HG02798 (cell line): ENCODE measurements around the gene FMN1.
"Not testable (repeated sequence)": the region's sequence is repeated elsewhere in the genome, so short reads cannot be mapped to it uniquely, and the experiment has no call there.

Experiments used
- ATAC-seq: cut with Tn5 transposase; IDR thresholded peaks from one replicate; pipeline ENCODE4 v1.9.1; 2021; ENCODE audit warnings: mild to moderate bottlenecking; ENCODE audit not compliant: unreplicated experiment, poor library complexity

The FMN1 gene

DNA sequence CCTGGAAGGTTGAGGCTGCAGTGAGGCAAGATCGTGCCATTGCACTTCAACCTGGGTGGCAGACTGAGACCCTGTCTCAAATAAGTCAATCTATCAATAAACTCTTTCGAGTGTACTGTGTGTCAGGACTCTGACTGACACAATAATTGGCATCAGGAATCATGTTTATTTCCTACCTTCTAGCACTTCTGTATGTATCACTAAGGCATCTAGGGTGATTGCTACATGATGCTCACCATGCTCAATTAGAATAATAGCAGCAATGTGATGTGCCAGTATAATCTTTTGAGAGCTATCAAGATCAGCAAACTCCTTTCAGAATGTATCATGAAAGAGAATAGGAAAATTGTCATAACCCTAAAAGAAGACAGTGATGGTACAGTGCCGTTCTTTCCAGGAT, 95.3 kb downstream of the FMN1 start:
- no peak for ATAC-seq

DNA sequence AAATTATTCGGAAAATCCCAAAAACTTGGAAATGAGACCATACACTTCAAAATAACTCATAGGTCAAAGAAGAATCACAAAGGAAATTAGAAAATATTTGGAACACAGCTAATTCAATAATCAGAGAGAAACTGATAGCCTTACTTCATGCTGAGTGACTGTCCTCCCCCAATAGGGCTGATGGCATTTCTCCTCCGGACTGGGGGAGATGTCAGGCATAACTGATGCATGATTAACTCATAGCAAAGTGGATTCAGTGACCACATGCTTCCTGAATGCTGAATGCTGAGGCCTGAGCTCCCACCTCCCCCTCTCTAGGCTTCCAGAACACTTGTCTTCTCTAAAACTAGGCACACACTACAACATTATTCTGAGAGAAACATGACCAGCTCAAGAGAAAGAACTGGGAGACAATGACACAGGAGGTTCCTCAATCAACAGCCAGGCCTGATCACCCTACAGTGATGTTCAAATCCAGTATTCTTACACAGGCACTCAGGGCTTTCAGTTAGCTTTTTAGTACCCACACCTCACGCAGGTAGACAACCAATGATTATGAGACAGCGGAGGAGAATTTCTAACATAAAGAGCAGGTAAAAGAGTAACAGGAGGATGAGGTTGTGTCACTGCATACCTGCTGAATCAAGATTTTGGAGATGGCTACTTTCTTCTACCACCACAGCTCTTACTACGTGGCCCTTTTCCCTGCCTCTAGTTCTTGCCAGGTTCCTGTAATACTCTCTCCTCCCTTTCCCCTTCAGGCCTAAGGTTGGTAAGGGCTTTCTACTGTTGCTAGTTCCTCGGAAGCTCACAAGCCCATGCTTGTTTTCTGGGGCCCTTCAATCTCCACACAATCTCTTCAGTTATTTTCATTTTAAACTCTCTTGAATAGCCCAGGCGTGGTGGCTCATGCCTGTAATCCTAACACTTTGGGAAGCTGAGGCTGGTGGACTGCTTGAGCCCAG, 96.1 kb downstream of the FMN1 start:
- no peak for ATAC-seq

DNA sequence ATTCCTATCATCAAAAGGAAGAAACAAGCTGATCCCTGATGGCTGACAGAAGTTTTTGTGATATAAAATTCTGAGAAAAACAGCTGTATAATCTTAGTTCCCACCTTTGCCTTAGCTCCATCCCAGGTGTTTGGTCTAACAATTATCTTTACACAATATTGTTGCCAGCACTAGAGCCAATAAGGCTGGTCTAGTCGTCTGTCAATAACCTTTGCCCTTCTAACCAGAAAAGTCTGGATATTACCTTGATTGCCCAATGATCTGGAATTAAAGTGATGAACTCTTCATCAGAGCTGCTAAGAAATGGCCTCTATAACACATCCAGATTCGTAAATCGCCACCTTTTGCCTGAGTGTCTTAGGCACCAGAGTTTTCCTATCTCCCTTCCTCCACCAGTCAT, 98.4 kb downstream of the FMN1 start:
- no peak for ATAC-seq

DNA sequence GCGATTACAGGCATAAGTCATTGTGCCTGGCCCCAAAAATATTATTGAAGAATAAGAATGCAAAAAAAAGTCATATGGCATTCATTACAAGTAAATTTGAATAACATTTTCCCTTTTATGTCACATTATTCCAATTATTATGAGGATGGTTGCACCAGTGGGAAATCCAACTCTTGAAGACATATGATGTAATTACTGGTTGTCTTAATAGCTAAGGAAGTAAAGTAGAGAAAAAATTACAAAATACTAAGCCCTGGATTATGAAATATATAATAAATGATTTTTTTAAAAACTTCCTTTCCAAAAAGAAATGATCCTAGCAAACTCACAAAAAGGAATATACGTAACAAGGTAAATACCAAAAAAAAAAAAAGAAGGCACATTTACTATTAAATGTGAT, 98.9 kb downstream of the FMN1 start:
- no peak for ATAC-seq

DNA sequence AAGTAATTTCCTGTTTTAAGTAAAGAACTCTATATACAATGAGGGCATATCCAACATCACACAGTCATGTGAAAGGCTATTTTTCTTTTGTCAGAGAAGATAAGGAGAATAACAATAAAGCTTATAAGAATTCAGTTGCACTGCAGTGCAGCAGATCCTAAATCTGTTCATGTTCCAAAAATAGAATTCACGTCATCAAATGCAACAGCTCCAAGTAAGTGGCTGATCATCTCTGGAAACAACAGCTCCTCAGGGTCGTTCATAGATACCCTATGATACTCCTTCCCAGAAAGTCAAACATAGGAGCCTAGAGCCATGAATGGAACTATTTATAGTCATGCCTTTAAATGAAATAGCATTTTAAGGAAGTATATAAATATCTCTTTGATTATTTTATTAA, 100.2 kb downstream of the FMN1 start:
- no peak for ATAC-seq

DNA sequence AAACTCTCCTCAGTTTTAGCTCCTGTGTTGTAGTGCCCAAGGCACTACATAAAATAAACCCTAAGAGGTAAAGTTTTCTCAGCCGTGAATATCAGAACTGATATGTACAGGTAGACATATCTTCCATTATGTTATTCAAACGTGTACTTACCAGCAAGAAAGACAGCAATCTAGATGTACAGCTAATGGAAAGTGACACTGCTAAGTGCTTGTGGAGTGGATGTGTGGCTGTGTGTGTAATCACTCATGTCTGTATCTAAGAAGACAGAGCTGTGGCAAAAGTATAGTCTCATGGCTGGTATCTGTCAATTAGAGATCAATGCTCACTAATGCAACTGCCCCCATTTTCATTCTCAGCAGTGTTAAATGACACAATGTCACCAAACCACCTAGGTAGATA, 101.3 kb downstream of the FMN1 start:
- ATAC-seq: no peak

DNA sequence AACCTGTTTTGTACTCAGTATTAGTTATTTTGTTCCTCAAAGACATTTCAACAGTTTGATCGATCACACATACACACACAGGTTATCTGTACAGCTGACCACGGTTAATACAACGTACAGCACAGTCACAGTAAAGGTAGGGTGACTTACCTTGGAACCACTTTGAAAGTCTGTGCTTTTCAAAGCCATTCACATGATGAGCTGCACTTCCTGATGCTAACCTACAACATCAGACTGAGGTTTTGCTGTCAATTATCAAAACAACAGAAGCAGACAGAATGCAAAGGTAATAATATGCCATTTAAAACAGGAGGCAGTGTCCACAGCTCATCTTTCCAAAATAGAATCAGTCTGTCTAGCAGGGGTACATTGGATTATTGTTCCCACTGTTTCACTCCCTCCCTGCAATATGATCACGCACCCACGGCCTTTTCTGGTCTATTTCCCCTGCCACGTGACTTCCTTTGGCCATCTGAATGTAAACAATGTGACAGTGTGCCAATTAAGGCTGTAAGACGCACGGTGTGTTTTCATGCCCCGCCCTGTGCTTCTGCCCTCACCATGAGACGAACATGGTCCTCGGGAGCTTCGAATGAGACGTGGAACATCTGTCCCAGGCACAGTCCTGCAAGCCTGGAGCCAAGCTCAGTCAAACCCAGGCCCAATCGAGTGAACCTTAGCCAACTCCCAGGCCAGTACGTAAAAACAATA, 102.4 kb downstream of the FMN1 start:
- ATAC-seq: no peak

DNA sequence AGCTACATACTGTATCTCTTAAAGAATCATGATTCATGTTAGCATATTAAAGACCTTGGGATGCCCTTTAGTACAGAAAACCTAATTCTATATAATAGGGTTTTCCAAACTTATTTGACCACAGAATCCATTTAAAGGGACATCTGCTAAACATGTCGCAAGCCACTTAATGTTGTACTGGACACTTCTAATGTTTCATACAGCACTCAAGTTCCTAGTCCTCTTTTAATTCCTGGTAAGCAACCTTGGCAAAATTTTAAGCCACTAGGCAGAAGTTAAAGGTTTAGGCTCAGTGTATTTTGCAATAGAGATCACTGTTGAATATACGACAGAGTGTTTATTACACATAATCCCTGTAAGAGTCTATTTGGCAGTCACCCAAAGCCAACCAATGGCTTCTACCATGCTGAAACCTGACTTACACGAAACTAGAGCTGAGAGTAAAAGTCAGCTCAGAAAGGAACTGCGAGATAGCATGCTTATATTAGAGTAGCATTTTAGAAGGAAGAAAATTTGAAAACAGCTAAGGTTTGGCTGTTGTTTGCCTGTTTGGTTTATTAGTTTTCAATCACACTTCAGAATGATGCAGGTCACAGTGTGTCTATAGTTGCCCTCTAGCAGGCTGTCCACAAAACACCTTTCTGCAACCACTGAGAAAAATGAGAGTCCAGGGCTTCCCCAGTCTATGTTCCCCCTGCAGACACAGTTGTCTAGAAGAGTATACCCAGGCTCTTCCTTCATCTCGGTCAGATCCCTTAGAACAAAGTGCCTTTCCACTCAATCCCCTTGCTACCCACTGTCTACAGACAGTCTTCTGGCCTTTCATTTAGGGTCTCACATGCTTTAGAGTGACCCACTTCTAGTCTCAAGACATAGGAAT, 104.4 kb downstream of the FMN1 start:
- no peak for ATAC-seq

DNA sequence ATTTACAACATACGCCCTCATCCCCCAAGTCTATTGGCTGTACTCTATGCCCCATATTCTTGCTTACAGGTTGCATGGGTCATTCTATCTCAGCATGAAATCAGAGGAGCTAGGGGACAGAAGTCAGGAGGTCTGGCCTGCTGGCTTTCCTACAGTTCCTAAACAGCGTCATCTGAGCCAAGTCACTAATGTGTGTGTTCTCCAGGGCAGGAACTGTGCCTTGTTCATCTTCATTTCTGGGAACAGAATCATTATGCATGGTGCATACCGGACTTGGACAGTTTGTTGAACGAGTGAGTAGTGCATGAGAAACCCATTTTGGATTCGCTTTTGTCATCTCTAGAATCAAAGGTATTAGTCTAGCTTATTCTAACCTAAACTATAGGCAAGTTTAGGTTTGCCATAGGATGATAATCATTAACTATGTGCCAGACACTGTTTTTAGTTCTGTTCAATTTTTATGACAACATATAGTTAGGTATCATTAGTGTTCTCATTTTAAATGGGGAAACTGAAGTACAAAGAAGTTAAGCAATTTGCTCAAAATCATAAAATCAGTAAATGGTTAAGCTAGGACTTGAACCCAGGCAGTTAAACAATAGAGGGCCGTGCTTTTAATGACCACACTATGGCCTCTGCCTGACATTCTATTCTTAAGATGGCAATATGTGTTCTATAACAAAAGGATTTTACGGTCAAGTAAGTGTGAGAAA, 105.2 kb downstream of the FMN1 start:
- ATAC-seq: no peak

DNA sequence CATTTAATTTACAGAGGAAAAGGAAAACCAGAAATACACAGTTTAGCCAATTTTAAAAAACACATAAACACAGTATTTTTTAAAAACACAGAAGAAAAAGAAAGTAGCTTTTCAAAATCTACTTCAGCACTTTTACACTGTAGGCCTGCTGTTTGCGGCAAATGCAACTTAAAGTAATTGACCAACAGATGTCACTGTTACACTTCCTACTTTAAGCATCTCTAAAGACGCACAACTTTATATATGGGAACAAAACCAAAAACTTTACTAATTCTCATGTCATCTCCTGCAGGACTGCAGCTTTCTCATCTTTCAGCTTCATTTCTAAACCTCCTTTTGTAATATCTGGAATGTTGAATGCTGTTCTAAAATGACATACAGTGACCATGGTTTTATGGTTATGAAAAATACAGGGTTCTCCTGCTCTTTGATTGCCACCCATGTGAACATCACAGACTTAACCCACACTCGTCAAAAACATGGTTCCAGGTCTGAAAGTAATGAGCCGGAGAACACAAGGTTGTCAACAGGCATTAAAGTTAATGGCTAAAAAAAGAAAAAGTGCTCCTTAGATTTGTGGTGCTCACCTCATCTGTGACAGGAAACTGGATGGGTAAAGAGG, 107.9 kb downstream of the FMN1 start:
- no peak for ATAC-seq

DNA sequence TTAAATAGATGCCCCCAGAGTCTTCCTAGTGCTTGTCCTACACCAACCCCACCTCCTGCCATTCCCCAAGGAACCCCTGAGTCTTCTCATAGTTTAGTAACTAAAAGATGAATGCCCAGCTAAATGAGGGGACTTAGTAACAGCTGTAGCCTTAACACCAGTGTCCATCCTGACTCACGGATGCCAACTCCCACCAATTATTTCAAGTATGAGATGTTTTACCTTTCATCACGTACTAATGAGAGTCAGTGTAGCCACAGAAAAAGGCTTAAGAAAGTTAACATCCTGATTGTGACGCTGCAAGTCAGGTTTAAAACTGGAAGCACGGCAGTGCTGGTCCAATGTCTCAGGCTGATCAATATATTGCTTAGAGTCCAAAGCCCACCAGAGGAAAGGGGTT, 109.9 kb downstream of the FMN1 start:
- no peak for ATAC-seq

DNA sequence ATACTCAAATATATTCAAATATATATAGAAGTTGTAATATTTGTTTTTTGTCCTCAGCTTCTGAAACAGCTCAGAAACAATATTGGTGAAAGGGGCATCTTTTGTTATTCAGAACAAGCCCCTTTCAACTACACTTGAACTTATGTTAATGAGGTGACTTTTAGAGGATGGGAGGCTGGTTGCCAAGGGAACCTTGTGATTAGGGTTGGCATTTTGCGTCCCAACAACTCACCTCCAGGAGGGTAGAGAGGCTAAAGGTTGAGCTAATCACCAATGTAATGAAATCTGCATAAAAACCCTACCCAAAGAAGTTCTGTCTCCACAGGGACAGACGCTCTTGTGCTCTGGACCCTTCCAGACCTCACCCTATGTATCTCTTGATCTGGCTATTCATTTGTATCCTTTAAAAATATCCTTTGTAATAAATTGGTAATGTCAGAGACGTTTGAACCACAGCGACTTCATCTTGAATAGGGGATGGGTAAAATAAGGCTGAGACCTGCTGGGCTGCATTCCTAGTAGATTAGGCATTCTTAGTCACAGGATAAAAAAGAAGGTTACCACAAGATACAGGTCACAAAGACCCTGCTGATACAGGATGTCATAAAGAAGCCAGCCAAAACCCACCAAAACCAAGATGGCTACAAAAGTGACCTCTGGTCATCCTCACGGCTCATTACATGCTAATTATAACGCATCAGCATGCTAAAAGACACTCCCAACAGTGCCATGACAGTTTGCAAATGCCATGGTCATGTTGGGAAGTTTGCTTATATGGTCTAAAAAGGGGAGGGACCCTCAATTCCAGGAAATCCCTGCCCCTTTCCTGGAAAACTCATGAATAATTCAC, 111.1 kb downstream of the FMN1 start:
- no peak for ATAC-seq

DNA sequence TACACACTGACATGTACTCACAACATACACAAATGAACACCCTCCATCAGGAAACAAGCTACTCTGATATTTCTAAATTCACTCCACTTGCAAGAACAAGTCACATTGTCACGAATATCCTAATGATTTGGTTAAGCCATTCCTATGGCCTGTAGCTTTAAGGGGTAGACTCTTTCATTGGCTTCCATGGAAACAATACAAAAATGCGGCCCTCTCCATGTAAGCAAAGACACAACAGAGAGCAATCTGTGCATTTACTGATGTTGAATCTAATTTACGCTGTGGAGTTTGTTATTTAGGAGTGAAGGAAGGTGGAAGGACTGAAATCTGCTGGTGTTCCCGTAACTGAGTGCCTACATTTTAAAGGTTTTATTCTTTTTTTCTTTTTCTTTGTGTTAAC, 114.5 kb downstream of the FMN1 start:
- no peak for ATAC-seq

DNA sequence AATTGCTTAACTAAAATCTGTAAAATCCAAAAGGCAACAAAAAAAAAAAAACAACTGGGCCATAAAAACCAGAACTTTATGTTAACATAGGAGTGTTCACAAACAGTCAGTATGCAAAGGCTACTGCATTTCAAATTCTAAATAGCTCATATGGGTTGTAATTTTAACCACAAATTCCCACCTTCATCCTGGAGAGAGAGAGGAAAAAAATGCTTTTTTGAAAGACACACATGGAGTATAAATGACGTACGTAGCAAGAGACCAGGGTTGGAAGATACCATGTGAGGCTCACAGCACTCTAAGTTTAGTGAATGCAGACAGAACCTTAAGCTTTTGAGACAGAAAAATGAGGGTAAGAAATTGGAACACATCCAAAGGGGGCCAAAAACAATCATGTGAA, 115.9 kb downstream of the FMN1 start:
- no peak for ATAC-seq

DNA sequence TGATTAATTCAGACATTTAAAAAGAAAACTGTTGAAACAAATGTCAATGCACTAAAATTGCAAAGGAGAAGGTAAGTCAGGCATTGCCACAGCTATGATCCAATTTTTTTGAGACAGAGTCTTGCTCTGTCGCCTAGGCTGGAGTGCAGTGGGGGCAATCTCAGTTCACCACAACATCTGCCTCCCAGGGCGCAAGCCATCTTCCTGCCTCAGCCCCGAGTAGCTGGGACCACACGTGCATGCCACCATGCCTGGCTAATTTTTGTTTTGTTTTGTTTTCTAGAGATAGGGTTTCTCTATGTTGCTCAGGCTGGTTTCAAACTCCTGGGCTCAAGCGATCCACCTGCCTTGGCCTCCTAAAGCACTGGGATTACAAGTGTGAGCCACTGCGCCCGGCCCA, 117.6 kb downstream of the FMN1 start:
- ATAC-seq: no peak

DNA sequence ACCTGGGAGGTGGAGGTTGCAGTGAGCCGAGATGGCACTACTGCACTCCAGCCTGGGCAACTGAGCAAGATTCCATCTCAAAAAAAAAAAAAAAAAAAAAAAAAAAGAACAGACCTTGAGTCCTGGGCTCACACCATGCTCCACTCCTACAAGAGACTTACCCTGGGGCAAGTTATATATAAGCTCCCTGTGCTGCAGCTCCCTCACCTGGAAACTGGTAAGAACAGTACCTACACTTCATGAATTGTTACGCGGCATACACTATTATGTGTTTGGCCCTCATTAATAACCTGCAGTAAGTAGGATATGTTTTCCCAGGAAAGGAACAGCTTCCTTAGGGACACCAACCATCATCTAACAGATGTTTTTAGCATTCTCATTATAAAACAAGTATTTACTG, 119.6 kb downstream of the FMN1 start:
- no peak for ATAC-seq

DNA sequence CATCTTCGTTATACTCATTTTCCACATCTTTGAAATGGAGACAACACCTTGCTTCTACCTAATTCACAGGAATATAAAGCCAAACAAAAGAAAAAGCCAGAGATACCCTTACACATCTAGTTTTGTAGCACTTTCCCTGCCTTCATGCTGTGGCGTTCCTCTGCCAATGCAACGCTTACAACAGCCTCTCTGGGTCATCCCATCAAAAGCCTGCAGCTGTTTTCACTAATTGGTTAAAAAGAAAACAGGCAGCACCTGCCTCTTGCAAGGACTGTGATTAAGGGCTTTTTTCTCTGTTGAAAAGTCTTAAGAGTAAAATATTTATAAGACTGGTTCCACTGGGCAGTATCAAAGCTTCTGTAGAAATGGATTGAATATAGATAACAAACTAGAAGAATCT, 120.3 kb downstream of the FMN1 start:
- ATAC-seq: no peak

DNA sequence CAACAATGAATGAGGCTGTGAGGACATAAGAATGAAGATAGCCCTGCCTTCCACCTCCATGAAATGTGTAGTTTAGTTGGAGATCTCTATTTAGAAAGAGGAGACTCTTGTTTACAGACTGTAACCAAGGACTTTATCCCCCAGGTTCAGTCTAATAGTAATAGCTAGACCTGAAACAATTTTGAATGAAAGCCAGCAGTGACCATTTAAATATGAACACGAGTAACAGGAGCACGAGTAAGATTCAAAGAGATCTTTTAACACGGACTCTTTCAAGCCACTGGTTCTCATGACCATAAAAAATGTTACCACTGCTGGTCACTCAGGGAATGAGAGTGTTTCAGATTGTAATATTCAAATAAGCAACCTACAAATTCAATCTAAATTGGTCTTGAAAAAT, 123.1 kb downstream of the FMN1 start:
- ATAC-seq: no peak

DNA sequence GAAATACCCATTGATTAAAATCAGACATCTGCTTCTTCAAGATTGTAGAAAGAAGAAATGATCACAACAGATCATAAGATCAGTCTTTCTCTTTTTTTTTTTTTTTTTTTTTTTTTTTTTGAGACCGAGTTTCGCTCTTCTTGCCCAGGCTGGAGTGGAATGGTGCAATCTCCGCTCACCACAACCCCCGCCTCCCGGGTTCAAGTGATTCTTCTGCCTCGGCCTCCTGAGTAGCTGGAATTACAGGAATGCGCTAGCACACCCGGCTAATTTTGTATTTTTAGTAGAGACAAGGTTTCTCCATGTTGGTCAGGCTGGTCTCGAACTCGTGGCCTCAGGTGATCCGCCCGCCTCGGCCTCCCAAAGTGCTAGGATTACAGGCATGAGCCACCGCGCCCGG, 124.6 kb downstream of the FMN1 start:
- ATAC-seq: not testable (repeated sequence)
